SU-DHL-6 (cell line): ENCODE results near the gene TCF7L1.

Experiments used
- H2AFZ ChIP-seq: fragments of 200-600 bp; sonication (generic); 2 replicates; pipeline ENCODE4 v1.6.1; 2014; ENCODE audit warnings: low read depth, mild to moderate bottlenecking, moderate library complexity, mixed read lengths, antibody characterized with exemption, low read length; ENCODE audit not compliant: severe bottlenecking
- H3F3A ChIP-seq: fragments of 200-600 bp; shearing (Covaris generic); 2 replicates; pipeline ENCODE4 v1.6.0; 2016; ENCODE audit warnings: antibody characterized with exemption, mild to moderate bottlenecking; ENCODE audit not compliant: insufficient read depth
- H3K27ac ChIP-seq: fragments of 200-600 bp; sonication (generic); 2 replicates; pipeline ENCODE4 v1.5.1; 2016; ENCODE audit warnings: low read depth, mild to moderate bottlenecking, low read length, moderate library complexity, mixed read lengths
- H3K27me3 ChIP-seq: fragments of 200-600 bp; sonication (generic), shearing (Covaris generic); 2 replicates; pipeline ENCODE4 v1.6.0; 2014; ENCODE audit warnings: mild to moderate bottlenecking, low read length
- H3K36me3 ChIP-seq: fragments of 200-600 bp; sonication (generic); 2 replicates; pipeline ENCODE4 v1.6.1; 2014; ENCODE audit warnings: mild to moderate bottlenecking, low read length, mixed read lengths
- H3K4me2 ChIP-seq: fragments of 300-600, 200-600 bp; shearing (Covaris generic), sonication (generic); 2 replicates; pipeline ENCODE4 v1.6.0; 2014; ENCODE audit warnings: low read length, low read depth, mild to moderate bottlenecking; ENCODE audit not compliant: poor library complexity, severe bottlenecking
- H3K4me3 ChIP-seq: fragments of 200-600 bp; sonication (generic); 2 replicates; pipeline ENCODE4 v1.5.1; 2014; ENCODE audit warnings: antibody characterized with exemption, low read length, mild to moderate bottlenecking, mixed read lengths; ENCODE audit not compliant: insufficient read depth, poor library complexity, severe bottlenecking
- H3K79me2 ChIP-seq: fragments of 200-600 bp; sonication (generic); 2 replicates; pipeline ENCODE4 v1.6.1; 2014; ENCODE audit warnings: mild to moderate bottlenecking, low read length, moderate library complexity; ENCODE audit not compliant: insufficient read depth
- H3K9ac ChIP-seq: fragments of 200-600 bp; sonication (generic); 2 replicates; pipeline ENCODE4 v1.7.0; 2014; ENCODE audit warnings: mild to moderate bottlenecking, low read length
- H3K9me2 ChIP-seq: fragments of 200-600 bp; sonication (generic); replicated peaks from 2 replicates; pipeline ENCODE4 v1.6.1; 2014; ENCODE audit warnings: low read length; ENCODE audit not compliant: insufficient read depth
- H3K9me3 ChIP-seq: fragments of 200-600 bp; sonication (generic); 2 replicates; pipeline ENCODE4 v1.6.1; 2014; ENCODE audit warnings: low read length, mixed read lengths; ENCODE audit not compliant: insufficient read depth
- H4K20me1 ChIP-seq: fragments of 200-600 bp; sonication (generic); 2 replicates; pipeline ENCODE4 v1.6.1; 2014; ENCODE audit warnings: low read depth, mild to moderate bottlenecking, antibody characterized with exemption, low read length, moderate library complexity, mixed read lengths
- EZH2phosphoT487 ChIP-seq: fragments of 200-600 bp; sonication (generic), shearing (Covaris generic); conservative IDR thresholded peaks from 2 replicates; pipeline ENCODE4 v1.6.1; 2018; ENCODE audit warnings: mild to moderate bottlenecking, antibody characterized with exemption, low read length, moderate library complexity, mixed read lengths
- TF ChIP-seq, protein P1 (sequence below): fragments of 200-600 bp; sonication (generic); IDR thresholded peaks from one replicate; pipeline ENCODE4 v1.5.1; 2017; ENCODE audit warnings: antibody characterized with exemption, mild to moderate bottlenecking, low read length, moderate library complexity; ENCODE audit not compliant: insufficient read depth, poor library complexity, severe bottlenecking

The TCF7L1 gene

DNA sequence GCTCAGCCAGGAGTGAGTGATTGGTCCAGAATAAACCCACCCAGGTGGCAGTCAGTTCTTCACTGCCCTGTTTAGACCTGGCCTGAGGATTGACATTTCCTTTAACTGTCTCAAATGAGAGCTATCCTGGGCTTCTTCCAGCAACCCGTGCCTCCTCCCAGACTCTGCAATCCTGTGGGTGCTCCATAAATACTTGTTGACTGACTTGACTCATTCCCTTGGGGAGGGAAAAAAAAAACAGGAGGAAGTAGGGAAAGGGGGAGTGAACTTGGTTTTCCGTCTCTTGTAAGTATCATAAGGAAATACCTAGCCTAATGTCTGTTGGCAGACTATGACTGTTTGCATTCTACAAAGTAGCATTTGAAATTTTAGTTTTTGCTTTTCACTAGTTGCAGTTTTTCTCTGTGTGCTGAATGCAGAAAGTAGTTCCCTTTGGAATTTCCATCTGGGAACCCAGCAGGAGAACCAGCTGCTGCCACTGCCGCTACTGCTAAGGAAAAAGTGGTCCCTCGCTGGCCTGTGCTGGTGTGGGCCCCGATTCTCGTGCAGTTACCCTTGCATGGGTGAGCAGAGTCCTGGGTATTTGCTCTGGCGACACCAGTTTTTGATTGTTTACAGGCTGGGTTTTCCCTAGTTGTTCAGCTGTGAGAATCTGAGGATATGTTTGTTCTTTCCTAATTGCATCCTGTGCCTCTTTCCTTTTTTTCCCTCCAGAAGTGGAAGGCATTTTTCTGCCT, 115.7 kb downstream of the TCF7L1 start:
- no peaks in the 10 kb centered on the region for H3K36me3 ChIP-seq
- TF ChIP-seq, protein P1, sequence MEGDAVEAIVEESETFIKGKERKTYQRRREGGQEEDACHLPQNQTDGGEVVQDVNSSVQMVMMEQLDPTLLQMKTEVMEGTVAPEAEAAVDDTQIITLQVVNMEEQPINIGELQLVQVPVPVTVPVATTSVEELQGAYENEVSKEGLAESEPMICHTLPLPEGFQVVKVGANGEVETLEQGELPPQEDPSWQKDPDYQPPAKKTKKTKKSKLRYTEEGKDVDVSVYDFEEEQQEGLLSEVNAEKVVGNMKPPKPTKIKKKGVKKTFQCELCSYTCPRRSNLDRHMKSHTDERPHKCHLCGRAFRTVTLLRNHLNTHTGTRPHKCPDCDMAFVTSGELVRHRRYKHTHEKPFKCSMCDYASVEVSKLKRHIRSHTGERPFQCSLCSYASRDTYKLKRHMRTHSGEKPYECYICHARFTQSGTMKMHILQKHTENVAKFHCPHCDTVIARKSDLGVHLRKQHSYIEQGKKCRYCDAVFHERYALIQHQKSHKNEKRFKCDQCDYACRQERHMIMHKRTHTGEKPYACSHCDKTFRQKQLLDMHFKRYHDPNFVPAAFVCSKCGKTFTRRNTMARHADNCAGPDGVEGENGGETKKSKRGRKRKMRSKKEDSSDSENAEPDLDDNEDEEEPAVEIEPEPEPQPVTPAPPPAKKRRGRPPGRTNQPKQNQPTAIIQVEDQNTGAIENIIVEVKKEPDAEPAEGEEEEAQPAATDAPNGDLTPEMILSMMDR = no peak
- no peak for TF ChIP-seq EZH2phosphoT487
- no peaks in the 10 kb centered on the region for H4K20me1 ChIP-seq
- no peaks in the 10 kb centered on the region for H3K9me2 ChIP-seq
- no peak overlapping the region for H3K9ac ChIP-seq
- no peak overlapping the region for H3K4me3 ChIP-seq
- H3K79me2 ChIP-seq = no peaks in the 10 kb centered on the region
- H3K9me3 ChIP-seq = no peaks in the 10 kb centered on the region
- H3K4me2 ChIP-seq = no peak overlapping the region
- H3K27ac ChIP-seq = no peak overlapping the region
- H3K27me3 ChIP-seq = no peaks in the 10 kb centered on the region
- no peak overlapping the region for H2AFZ ChIP-seq
- no peaks in the 10 kb centered on the region for H3F3A ChIP-seq

- no peak overlapping the region for H2AFZ ChIP-seq
- no peak overlapping the region for H3K27ac ChIP-seq
- no peaks in the 10 kb centered on the region for H3K9me2 ChIP-seq
- no peaks in the 10 kb centered on the region for H3F3A ChIP-seq
- no peaks in the 10 kb centered on the region for H3K79me2 ChIP-seq
- no peak overlapping the region for H3K9ac ChIP-seq
- no peaks in the 10 kb centered on the region for H3K9me3 ChIP-seq
- H3K36me3 ChIP-seq = no peaks in the 10 kb centered on the region
- no peak overlapping the region for H3K4me3 ChIP-seq
- H3K4me2 ChIP-seq = no peak overlapping the region
- no peaks in the 10 kb centered on the region for H4K20me1 ChIP-seq
- TF ChIP-seq, protein P1 = no peak
- no peak for TF ChIP-seq EZH2phosphoT487
- no peaks in the 10 kb centered on the region for H3K27me3 ChIP-seq
Observed at GRCh38 chr2:85250045-85250444, 116.9 kb downstream of the TCF7L1 start.

DNA sequence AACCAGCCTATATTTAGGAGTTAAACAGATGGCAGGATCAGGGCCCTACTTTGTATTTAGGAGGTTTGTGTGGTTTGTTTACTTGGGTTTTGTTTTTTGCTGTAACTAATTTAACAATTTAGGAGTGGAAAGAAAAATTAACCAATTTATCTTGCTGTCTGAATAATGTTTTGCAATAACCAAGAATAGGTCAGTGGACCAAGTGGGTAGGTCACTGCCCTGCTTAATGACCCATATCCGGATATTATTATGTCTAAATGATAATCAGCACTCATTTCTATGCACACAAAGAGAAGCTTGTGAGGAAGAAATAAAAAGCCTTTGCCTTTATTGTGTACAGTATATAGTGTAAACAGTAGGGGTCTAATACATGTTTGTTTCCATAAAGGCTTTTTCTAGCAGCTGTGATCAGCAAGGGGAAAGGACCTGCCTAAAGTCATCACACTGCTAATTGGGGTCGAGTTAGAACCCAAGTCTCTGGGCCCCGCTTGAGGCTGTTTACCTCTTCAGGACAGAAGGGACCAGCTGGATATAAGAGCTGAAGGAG, 118.0 kb downstream of the TCF7L1 start:
- no peaks in the 10 kb centered on the region for H3K9me2 ChIP-seq
- no peaks in the 10 kb centered on the region for H4K20me1 ChIP-seq
- H3K36me3 ChIP-seq = no peaks in the 10 kb centered on the region
- no peak overlapping the region for H2AFZ ChIP-seq
- H3K4me3 ChIP-seq = no peak overlapping the region
- no peaks in the 10 kb centered on the region for H3K79me2 ChIP-seq
- H3K27ac ChIP-seq = no peak overlapping the region
- H3K27me3 ChIP-seq = no peaks in the 10 kb centered on the region
- no peak overlapping the region for H3K4me2 ChIP-seq
- H3K9me3 ChIP-seq = no peaks in the 10 kb centered on the region
- no peaks in the 10 kb centered on the region for H3F3A ChIP-seq
- no peak overlapping the region for H3K9ac ChIP-seq
- TF ChIP-seq, protein P1 = no peak
- no peak for TF ChIP-seq EZH2phosphoT487
